ENCODE measurements around the gene LDLR.

GRCh38 chr19:11087870-11088505 is 1.3 kb upstream of the LDLR start:
- no peak for TF ChIP-seq CTCF (IDR thresholded peaks at IDR 0.05; ENCODE audit: extremely low read depth in 1 of 2, insufficient read depth in 1 of 2, low read depth in 1 of 2, low read length in 2 of 2)
- TF ChIP-seq MAX (IDR thresholded peaks at IDR 0.05; ENCODE audit: insufficient read depth, insufficient read length): no peak
- no peak for TF ChIP-seq MYC (IDR thresholded peaks at IDR 0.05; ENCODE audit: low read depth, low read length)
- no peak for TF ChIP-seq JUN (IDR thresholded peaks at IDR 0.05; ENCODE audit: borderline replicate concordance, insufficient read depth, insufficient read length, low read depth)
- no peak for TF ChIP-seq POLR2AphosphoS5 (IDR thresholded peaks at IDR 0.05; ENCODE audit: insufficient read depth, low read depth, low read length)
- TF ChIP-seq POLR2A (IDR thresholded peaks at IDR 0.05; ENCODE audit: low read depth, low read length): no peak

Measured in endothelial cell of umbilical vein (primary cell).